GM10248 (cell line): ENCODE results near the gene ZGRF1.
A peak's percentile ranks its signal among the peaks of the same experiment; 100 is the strongest.

Source experiments
- CTCF ChIA-PET: fragments of 300-600 bp; sonication (Branson Sonifier 250); formaldehyde crosslinking; extraction: SDS; loops from one replicate; lab custom pipeline; 2021; ENCODE audit warnings: antibody characterized with exemption; lab: Yijun Ruan, JAX
- POLR2A ChIA-PET: fragments of 350-650 bp; sonication (Branson Sonifier 250); formaldehyde crosslinking; extraction: SDS; loops from one replicate; lab custom pipeline; 2020; ENCODE audit warnings: antibody characterized with exemption; lab: Yijun Ruan, JAX
- DNase-seq: peaks from one replicate; pipeline ENCODE4 v3.0.0; 2012; ENCODE audit errors: extremely low spot score
- CTCF ChIP-seq: IDR thresholded peaks from 2 replicates; pipeline ENCODE4 v1.5.1; 2012; ENCODE audit warnings: mild to moderate bottlenecking, low read depth; ENCODE audit errors: extremely low read depth, missing control alignments, control extremely low read depth

ZGRF1 gene

GRCh38 chr4:112517067-112517634, 119.6 kb downstream of the ZGRF1 start:
- ChIA-PET POLR2A (interaction anchor here (0.5 to 1.7 kb wide), 4 partner anchors 88 to 238 kb away, joined by 3 to 4 read pairs (median 4); partner anchors contain the start of gene ALPK1), CTCF (interaction anchor here (0.9 to 5.8 kb wide), 9 partner anchors 14 to 415 kb away, joined by 3 to 51 read pairs (median 4); no protein-coding TSS in a partner anchor)
- DNase-seq, result peak; percentile 71

GRCh38 chr4:112516471-112517066, 120.1 kb downstream of the ZGRF1 start:
- TF ChIP-seq CTCF, result no peak
- DNase-seq, result peak; percentile 74
- CTCF ChIA-PET, result interaction anchor here (0.7 to 5.8 kb wide), 15 partner anchors 8 to 416 kb away, joined by 3 to 51 read pairs (median 4); no protein-coding TSS in a partner anchor
- POLR2A ChIA-PET, result interaction anchor here (0.5 to 1.0 kb wide), 3 partner anchors 220 to 237 kb away, joined by 3 to 4 read pairs (median 3); partner anchors contain the start of gene ALPK1

More at GRCh38 chr4:112517067-112517634, 119.6 kb downstream of the ZGRF1 start:
- peak; percentile 37 for TF ChIP-seq CTCF

- CTCF ChIA-PET, result interaction anchor here (0.7 to 5.8 kb wide), 12 partner anchors 8 to 416 kb away, joined by 3 to 51 read pairs (median 4); no protein-coding TSS in a partner anchor
- DNase-seq, result no peak
- POLR2A ChIA-PET, result no interaction called here
- no peak for TF ChIP-seq CTCF
Measured at GRCh38 chr4:112516066-112516470, 120.6 kb downstream of the ZGRF1 start, which contains the start of gene NEUROG2. TSS of gene NEUROG2 (minus strand) at chr4:112516180. CDS start at chr4:112515475, 705 bp downstream.

GRCh38 chr4:112515198-112516065, 121.3 kb downstream of the ZGRF1 start:
- POLR2A ChIA-PET, result no interaction called here
- CTCF ChIA-PET, result interaction anchor here (0.9 to 5.8 kb wide), 9 partner anchors 9 to 415 kb away, joined by 3 to 51 read pairs (median 5); no protein-coding TSS in a partner anchor

GRCh38 chr4:112514647-112515197, 122.0 kb downstream of the ZGRF1 start:
- no peak for DNase-seq
- ChIA-PET POLR2A (no interaction called here), CTCF (interaction anchor here (1.2 to 5.8 kb wide), 6 partner anchors 10 to 415 kb away, joined by 3 to 51 read pairs (median 10); no protein-coding TSS in a partner anchor)
- peak; percentile 41 for TF ChIP-seq CTCF

More at GRCh38 chr4:112515198-112516065, 121.3 kb downstream of the ZGRF1 start:
- TF ChIP-seq CTCF, result no peak
- peak; percentile 69 for DNase-seq
